ENCODE data around the gene SPAG16.

- TF ChIP-seq EZH2 (IDR thresholded peaks at IDR 0.05; ENCODE audit: insufficient read depth, poor library complexity, severe bottlenecking) (no peak), EZH2phosphoT487 (IDR thresholded peaks at IDR 0.05; ENCODE audit: insufficient read depth, low read depth) (no peak)
Observed at GRCh38 chr2:214201892-214202291, 917.6 kb downstream of the SPAG16 start.

Measured in GM23248 (cell line).